ENCODE measurements around the gene SIL1.

GRCh38 chr5:139157556-139157955 lies 40.6 kb downstream of the SIL1 start:
- TF ChIP-seq POLR2AphosphoS5 (IDR thresholded peaks at IDR 0.05) (no peak), CTCF (IDR thresholded peaks at IDR 0.05 in 8 of 11, conservative IDR thresholded peaks at IDR 0.05 in 3 of 11) (no peak)

Data from spleen (tissue), 7 donors.